AG09309 (cell line): ENCODE measurements around the gene TEAD4.

Experiments used
- DNase-seq: peaks from one replicate; pipeline ENCODE4 v3.0.0-alpha.2; 2010; ENCODE audit warnings: low read depth
- H3K4me3 ChIP-seq: 2 replicates; pipeline ENCODE4 v1.5.1; 2011; ENCODE audit warnings: mild to moderate bottlenecking, low read depth, low read length, moderate library complexity; ENCODE audit not compliant: control insufficient read depth
- TF ChIP-seq, protein P1 (sequence below): IDR thresholded peaks from 2 replicates; pipeline ENCODE4 v1.5.1; 2011; ENCODE audit warnings: mild to moderate bottlenecking, low read depth, low read length, inconsistent platforms; ENCODE audit not compliant: insufficient read depth, control insufficient read depth; ENCODE audit errors: missing control alignments

The TEAD4 gene

GRCh38 chr12:3032770-3033538 lies 73.8 kb downstream of the TEAD4 start:
- no peak overlapping the region for H3K4me3 ChIP-seq
- DNase-seq = no peak
- TF ChIP-seq, protein P1, sequence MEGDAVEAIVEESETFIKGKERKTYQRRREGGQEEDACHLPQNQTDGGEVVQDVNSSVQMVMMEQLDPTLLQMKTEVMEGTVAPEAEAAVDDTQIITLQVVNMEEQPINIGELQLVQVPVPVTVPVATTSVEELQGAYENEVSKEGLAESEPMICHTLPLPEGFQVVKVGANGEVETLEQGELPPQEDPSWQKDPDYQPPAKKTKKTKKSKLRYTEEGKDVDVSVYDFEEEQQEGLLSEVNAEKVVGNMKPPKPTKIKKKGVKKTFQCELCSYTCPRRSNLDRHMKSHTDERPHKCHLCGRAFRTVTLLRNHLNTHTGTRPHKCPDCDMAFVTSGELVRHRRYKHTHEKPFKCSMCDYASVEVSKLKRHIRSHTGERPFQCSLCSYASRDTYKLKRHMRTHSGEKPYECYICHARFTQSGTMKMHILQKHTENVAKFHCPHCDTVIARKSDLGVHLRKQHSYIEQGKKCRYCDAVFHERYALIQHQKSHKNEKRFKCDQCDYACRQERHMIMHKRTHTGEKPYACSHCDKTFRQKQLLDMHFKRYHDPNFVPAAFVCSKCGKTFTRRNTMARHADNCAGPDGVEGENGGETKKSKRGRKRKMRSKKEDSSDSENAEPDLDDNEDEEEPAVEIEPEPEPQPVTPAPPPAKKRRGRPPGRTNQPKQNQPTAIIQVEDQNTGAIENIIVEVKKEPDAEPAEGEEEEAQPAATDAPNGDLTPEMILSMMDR = no peak

DNA sequence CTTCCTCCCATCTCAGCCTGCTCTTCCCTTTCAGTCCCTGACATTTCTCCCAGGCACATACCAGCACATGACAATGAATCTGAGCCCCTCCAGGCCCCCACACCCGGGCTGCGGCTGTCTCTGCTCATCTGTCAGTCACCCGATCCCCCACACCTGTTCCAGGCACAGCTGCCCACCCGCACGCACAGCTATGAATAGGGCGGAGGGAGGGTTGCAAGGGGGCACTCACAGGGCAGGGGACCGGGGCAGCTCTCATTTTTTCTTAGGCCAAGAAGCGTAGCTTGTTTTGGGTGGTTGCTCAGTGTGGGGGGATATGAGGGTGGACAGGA lies 74.3 kb downstream of the TEAD4 start:
- DNase-seq = no peak
- TF ChIP-seq, protein P1 = no peak
- no peak overlapping the region for H3K4me3 ChIP-seq

GRCh38 chr12:3034067-3034750 lies 75.0 kb downstream of the TEAD4 start:
- no peak overlapping the region for H3K4me3 ChIP-seq
- peak; percentile 7 for DNase-seq
- TF ChIP-seq, protein P1 = peak; percentile 84

DNA sequence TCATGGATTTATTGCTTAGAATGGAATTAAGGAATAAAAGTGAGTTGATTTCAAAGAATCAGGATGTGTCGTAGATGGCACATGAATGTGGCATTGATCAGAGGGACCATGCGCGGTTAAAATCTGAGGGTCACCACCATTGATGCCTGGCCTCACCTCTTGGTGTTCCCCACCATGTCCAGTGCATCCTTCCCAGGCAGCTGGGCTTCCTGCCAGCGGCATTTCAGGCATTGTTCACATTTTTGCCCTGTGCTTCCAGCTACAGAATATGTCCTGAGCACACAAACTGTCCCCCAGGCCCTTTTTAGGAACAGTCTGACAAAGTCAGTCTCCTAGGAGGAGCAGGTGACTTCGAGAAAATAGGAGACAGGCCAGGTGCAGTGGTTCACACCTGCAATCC lies 76.0 kb downstream of the TEAD4 start:
- DNase-seq = no peak
- TF ChIP-seq, protein P1 = no peak
- no peak overlapping the region for H3K4me3 ChIP-seq

DNA sequence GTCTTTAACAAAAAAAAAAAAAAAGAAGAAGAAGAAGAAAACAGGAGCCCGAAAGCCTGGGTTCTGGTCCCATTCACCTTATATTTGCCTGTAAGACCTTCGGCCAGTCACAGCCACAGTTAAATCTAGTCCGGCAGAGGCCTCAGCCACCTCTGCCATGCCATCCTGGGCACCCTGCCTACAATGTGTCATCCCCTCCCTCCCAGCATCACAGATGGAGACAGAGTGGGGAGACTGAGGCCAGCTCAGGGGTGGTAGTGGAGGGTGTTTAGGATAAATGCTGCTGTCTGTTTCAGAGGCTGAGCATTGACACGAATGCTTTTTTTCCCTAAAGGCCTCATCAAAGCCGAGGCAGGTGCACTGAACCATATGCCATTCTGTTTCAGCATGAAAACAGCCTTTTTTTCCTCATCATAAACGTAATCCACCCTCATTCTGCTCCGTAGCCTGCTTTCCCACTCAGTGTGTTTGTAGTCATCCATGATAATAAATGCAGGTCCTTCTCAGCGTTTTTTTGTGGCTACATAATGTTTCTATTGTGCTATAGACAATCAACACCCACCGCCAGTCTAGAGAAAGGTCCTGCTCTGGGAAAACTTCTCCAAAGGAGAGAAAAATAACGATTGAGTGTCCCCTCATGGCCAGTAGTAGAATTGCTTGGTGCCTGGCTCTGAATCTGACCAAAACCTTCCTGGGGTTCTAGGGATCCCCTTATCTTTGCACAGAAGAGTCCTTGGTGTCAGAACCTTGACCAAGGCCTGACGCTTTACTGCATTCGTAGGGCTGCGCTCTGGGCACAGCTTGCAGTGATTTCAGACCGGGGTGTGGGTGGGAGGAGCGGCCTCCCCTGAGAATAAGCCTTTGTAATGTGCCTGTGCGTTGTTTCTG lies 76.9 kb downstream of the TEAD4 start:
- TF ChIP-seq, protein P1 = peak; percentile 21
- no peak overlapping the region for H3K4me3 ChIP-seq
- DNase-seq = no peak

DNA sequence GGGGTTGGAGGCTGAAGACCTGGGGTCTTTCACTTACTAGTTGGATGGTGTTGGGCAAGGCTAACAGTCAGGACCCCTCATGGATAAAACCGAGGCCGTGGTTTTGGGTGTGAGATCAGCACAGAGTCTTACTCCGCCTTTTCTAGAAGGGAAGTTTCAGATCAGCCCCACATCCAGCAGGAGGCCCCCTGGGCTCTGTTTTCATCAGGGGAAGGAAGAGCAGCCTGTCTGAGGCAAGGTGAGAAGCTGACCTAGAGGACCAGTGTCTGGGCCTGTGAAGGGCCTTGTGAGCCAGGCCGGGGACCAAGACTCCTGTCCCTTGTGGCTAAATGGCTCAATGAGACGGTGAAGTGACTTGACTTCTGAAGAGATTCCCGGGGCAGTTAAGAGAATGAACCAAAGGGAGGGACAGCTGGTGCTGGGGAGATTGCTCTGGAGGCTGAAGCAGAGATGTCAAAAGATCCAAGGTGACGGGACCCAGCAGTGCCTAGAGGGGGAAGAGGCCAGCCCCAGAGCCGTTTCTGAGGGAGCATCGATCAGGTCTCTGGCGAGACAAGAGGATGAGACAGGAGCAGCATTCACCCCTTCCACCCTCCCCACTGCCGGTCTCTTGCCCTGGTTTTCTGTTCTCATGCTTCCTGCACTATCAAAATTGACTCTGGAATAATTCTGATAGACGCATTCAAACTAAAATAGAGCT lies 77.9 kb downstream of the TEAD4 start:
- TF ChIP-seq, protein P1 = no peak
- H3K4me3 ChIP-seq = no peak overlapping the region
- no peak for DNase-seq
